Activated CD8-positive, alpha-beta memory T cell treated with anti-CD3 and anti-CD28 coated beads for 24 hours (primary cell): ENCODE measurements around the gene PLD6.

ENCODE experiments used
- DNase-seq: peaks from one replicate; pipeline ENCODE4 v3.0.0-alpha.2; 2020

Gene PLD6

GRCh38 chr17:17152385-17152784 is 53.7 kb downstream of the PLD6 start:
- DNase-seq = no peak

DNA sequence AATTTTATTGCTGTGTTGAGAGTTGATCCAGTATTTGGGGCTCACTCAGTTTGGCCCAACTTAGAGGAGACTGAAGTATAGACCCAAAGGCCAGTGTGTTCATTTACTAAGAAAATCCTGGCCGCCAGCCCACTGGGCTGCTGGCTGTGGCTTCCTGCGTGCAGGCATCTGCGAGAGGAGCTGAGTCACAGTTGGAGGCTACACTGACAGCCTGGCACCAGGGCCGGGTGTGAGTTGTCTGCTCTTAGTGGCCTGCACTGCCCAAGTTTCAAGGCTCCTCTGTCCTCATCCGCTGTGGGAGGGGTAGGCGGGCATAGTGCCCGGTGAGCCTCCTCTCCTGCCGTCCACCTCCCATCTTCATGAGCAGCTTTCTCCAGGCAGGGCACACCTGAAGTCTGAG is 54.2 kb downstream of the PLD6 start:
- no peak for DNase-seq

DNA sequence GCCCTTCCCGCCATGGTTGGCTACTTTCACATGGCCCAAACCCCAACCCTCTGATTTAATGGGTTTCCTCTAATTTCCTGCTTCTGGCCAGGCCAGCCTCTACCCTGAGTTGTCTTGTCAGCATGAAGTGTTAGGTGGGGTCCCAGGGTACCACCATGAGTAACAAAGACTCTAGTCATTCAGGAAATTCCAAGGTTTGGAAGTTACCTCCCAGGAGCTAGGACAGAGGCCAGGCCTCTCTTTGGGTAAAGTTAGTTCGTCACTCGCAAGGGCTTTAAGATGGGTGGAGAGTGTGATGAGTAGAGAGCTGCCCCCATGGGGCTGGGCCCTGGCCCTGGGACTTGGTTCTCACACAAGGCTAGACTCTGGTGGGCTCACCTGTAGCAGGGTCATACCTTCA is 54.6 kb downstream of the PLD6 start:
- no peak for DNase-seq

DNA sequence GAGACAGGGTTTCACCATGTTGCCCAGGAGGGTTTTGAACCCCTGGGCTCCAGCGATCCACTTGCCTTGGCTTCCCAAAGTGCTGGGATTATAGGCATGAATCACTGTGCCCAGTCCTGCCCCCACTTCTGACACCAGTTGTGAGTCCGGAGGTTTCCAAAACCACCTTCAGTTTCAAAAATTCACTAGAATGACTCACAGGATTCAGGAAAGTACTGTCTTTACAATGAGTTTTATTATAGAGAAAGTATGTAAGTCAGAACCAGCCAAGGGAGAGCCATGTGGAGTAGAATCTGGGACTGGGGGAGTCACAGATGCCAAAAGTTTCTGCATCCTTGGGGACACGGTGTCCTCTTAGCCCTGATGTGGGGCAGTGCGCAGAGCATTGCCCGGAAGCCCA is 55.1 kb downstream of the PLD6 start:
- DNase-seq = no peak
